GM10266 (cell line): Measurements from ENCODE around the gene ATF7.

ENCODE experiments used
- DNase-seq: peaks from one replicate; pipeline ENCODE4 v3.0.0; 2012; ENCODE audit errors: extremely low spot score
- TF ChIP-seq, protein P1 (sequence below): IDR thresholded peaks from 2 replicates; pipeline ENCODE4 v1.5.1; 2012; ENCODE audit warnings: mild to moderate bottlenecking, low read depth; ENCODE audit not compliant: control insufficient read depth, insufficient read depth; ENCODE audit errors: missing control alignments

Gene ATF7

DNA sequence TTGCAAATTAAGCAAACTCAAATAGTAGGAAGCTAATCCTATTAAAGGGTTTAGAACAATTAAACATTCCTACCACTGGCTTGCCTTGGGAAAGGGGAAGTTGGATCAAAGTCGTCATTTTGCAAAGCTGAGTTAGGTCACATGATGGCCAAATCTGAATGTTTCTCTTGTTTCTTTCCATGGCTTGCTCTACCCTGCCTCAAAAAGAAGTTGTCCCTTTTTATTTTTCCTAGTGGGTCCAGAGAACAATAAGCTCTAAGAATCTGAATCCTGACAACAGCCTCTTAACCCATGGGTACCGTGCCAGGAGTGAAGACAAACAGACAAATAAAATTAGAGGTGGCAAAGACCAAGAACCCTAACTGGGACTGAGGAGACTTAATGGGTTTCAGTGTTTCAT is 92.7 kb downstream of the ATF7 start:
- TF ChIP-seq, protein P1, sequence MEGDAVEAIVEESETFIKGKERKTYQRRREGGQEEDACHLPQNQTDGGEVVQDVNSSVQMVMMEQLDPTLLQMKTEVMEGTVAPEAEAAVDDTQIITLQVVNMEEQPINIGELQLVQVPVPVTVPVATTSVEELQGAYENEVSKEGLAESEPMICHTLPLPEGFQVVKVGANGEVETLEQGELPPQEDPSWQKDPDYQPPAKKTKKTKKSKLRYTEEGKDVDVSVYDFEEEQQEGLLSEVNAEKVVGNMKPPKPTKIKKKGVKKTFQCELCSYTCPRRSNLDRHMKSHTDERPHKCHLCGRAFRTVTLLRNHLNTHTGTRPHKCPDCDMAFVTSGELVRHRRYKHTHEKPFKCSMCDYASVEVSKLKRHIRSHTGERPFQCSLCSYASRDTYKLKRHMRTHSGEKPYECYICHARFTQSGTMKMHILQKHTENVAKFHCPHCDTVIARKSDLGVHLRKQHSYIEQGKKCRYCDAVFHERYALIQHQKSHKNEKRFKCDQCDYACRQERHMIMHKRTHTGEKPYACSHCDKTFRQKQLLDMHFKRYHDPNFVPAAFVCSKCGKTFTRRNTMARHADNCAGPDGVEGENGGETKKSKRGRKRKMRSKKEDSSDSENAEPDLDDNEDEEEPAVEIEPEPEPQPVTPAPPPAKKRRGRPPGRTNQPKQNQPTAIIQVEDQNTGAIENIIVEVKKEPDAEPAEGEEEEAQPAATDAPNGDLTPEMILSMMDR: no peak
- DNase-seq: no peak

DNA sequence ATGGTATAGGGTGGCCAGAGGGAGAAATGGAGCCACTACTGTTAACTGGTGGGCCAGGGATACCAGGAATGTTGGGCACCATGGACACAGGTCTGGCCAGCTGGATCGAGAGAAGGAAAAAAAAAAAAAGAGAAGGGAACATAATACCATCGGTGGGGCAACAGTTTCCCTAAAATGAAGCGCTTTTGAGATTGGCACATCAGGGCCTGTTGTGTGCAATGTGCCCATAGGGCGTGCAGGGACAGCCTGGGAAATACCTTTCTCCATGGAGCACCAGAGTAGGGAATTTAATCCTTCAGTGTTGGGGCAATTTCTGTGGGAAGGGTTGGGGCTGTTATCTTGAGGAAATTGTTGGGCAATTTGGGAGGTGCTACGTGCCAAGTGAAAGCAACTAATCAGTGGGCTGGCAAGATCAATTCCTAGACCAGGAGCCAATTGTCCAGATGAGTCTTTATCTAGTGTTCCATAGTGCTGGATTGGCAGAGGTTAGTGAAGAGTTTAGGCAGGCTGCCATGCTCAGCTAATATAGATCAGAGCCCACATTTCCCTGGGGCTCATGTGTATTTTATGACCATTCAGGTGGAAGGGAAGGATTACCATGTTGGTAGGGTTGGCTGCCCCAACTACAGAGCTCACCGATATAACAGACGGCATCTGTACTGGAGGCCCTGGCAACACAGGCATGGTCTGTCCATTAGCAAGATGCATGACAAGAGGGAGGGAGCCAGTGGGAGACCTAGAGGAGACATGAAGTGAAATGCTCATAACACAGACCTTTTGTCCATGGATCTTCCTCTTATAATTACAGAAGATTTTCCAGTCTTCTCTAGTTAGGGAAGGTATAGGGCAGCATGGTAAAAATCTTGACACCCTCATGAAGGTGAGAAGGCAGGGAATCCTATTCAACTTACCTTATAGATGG is 93.4 kb downstream of the ATF7 start:
- DNase-seq: no peak
- TF ChIP-seq, protein P1: no peak

DNA sequence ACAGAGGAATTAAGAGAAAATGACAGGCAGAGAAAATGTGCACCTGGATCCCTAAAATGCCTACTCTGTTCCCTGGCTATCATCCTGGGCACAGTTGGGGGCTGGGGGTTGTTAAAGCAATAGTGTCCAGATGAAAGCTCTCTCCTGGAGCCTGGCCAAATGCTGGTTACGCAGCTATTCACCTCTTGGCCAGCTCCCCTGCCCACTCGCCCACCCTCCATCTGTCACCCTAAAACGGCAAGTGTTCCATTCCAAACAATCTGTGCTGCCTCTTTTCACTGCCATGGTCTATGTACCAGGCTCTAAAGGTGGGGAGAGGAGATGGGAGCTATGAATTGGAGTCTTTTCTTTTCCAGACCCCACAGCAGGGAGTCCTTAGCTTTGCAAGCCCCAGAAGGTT is 94.2 kb downstream of the ATF7 start:
- DNase-seq: no peak
- TF ChIP-seq, protein P1: no peak

DNA sequence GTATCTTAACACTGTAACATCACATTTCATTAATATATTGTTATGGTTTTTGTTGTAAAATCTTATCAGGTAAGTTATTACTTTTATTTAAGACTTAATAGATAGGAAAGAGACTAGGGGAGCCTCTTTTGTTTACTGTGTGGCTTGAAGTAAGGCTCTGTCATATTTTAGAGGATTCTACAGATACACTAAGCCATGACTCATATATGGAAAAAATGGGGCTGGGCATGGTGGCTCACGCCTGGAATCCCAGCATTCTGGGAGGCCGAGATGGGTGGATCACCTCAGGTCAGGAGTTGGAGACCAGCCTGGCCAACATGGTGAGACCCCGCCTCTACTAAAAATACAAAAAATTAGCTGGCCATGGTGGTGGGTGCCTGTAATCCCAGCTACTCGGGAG is 95.3 kb downstream of the ATF7 start:
- TF ChIP-seq, protein P1: no peak
- no peak for DNase-seq

DNA sequence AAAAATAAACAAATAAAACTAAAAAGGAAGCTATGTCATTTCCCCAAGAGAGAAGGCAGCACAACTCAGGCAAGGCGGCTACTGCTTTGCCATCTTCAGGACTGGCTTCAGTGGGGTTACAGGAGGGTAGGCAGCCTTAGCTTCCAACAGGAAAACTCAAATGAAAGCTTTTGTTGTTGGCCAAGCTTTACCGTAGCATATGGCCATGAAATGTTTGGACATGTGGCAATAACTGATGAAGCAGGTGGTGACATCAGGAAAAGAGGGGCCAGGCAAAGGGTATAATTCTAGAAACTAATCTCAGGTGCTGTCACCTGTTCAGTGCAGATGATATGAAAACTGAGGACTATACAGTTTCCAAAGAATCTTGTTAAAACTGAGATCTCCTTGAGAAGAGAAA is 96.1 kb downstream of the ATF7 start:
- TF ChIP-seq, protein P1: no peak
- no peak for DNase-seq

DNA sequence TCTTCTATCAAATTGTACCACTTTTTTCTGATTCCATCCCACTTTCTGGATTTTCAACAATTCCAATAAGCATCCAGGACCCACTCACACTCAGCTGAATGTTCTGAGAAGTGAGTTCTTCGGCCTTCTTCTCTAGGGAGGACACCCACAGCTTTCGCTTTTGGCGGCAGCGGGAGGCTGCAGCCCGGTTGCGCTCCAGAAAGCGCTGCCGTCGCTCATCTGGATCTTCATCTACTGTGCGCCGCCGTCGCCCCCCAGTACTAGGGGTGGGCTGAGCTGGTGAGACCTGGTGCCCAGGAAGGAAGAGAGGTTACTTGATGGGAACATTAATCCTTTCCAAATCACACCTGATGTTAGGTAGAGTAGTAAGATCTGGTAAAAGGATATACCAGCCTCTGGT is 101.7 kb downstream of the ATF7 start:
- DNase-seq: no peak
- TF ChIP-seq, protein P1: no peak

DNA sequence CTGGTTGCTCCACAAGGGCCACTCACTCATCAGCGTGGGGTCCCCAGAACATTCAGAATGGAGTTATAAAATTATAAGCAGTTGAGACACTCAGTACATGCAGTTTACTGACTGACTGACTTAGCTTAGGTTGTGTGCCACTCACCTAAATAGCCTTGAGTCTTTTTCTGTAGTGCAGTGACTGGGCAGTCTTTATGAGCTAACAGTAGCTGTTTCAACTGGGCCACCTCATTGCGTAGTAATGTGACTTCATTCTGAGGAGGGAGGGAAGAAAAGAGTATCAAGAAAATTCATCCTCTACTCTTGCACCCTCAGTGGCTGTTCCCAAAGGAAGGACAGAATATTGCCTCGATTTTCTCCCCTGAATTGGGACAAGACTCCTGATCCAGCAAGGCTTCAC is 103.1 kb downstream of the ATF7 start:
- DNase-seq: no peak
- TF ChIP-seq, protein P1: no peak
